ENCODE measurements around the gene PIK3R1.

DNA sequence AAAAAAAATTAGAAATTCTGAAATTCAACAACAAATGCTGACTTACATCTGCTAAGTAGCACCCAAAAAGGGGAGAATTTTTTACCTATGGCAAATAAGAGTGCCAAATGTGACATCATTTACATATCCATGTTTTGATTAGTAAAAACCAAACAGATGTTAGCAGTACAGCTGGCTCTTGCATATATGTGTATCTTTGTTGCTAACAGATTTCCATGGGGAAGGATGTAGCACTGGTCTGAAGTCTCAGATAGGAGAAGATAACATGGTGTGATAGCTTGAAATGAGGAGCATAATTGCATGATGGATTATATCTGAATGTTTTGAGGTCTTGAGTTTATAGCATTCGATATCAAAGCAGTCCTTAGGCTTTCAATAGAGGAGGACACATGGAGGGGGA, 17.5 kb downstream of the PIK3R1 start:
- TF ChIP-seq CTCF (optimal IDR thresholded peaks at IDR 0.05 in 1 of 3, IDR thresholded peaks at IDR 0.05 in 1 of 3, conservative IDR thresholded peaks at IDR 0.05 in 1 of 3; ENCODE audit: extremely low read depth in 1 of 3, insufficient read depth in 2 of 3, low read length in 3 of 3) = no peak
- TF ChIP-seq EZH2 (IDR thresholded peaks at IDR 0.05; ENCODE audit: low read length) = no peak

Measured in keratinocyte (primary cell).